Karpas-422 (cell line): ENCODE data around the gene ACP7. TPM values are rescaled to one million over a fixed set of nuclear protein-coding genes. Genes with fewer than 3 reads are reported as not detected.
"Not testable (repeated sequence)": the region's sequence is repeated elsewhere in the genome, so short reads cannot be mapped to it uniquely, and the experiment has no call there.

Experiments
- DNase-seq: peaks from one replicate; pipeline ENCODE4 v3.0.0-alpha.2; 2015
- H2AFZ ChIP-seq: fragments of 200-600 bp; sonication (generic); 2 replicates; pipeline ENCODE4 v1.6.1; 2014; ENCODE audit warnings: antibody characterized with exemption, low read length, mixed read lengths
- H3K27ac ChIP-seq: fragments of 200-600 bp; sonication (generic); 2 replicates; pipeline ENCODE4 v1.5.1; 2014; ENCODE audit warnings: mild to moderate bottlenecking, low read length, moderate library complexity
- H3K27me3 ChIP-seq: fragments of 200-600 bp; sonication (generic); 2 replicates; pipeline ENCODE4 v1.6.1; 2014; ENCODE audit warnings: low read length, mixed read lengths
- H3K36me3 ChIP-seq: fragments of 200-600 bp; sonication (generic); 2 replicates; pipeline ENCODE4 v1.6.1; 2014; ENCODE audit warnings: low read length, mixed read lengths; ENCODE audit not compliant: insufficient read depth
- H3K4me1 ChIP-seq: fragments of 200-600 bp; sonication (generic); 2 replicates; pipeline ENCODE4 v1.6.1; 2014; ENCODE audit warnings: mild to moderate bottlenecking, low read length, mixed read lengths
- H3K4me2 ChIP-seq: fragments of 200-600 bp; sonication (generic); 2 replicates; pipeline ENCODE4 v1.6.1; 2014; ENCODE audit warnings: low read length, low read depth, mild to moderate bottlenecking; ENCODE audit not compliant: poor library complexity, severe bottlenecking
- H3K4me3 ChIP-seq: fragments of 200-600 bp; sonication (generic); 2 replicates; pipeline ENCODE4 v1.5.1; 2014; ENCODE audit warnings: mild to moderate bottlenecking, antibody characterized with exemption, low read length, mixed read lengths
- H3K79me2 ChIP-seq: fragments of 200-600 bp; sonication (generic); 2 replicates; pipeline ENCODE4 v1.6.1; 2014; ENCODE audit warnings: mild to moderate bottlenecking, low read length, mixed read lengths
- H3K9ac ChIP-seq: fragments of 200-600 bp; sonication (generic); 2 replicates; pipeline ENCODE4 v1.6.0; 2014; ENCODE audit warnings: low read length
- H3K9me2 ChIP-seq: fragments of 200-600 bp; sonication (generic), shearing (Covaris generic); replicated peaks from 2 replicates; pipeline ENCODE4 v1.6.0; 2014; ENCODE audit warnings: mild to moderate bottlenecking, low read length, moderate library complexity; ENCODE audit not compliant: insufficient read depth
- H3K9me3 ChIP-seq: fragments of 300-700, 200-600 bp; sonication (generic); 2 replicates; pipeline ENCODE4 v1.6.1; 2014; ENCODE audit warnings: low read length, mixed read lengths
- H4K20me1 ChIP-seq: fragments of 200-600 bp; sonication (generic); 2 replicates; pipeline ENCODE4 v1.6.1; 2014; ENCODE audit warnings: mild to moderate bottlenecking, antibody characterized with exemption, low read length, low read depth; ENCODE audit not compliant: insufficient read depth
- total RNA-seq: library from RNA; depleted of rRNA; stranded (reverse); fragments of >200 nt; shearing (Covaris generic); gene quantifications from 2 replicates; pipeline ENCODE4 v1.2.3, GENCODE V29; 2014; ENCODE audit warnings: low replicate concordance

Gene ACP7
- total RNA-seq, 1 experiment from 2014 or later, result not detected

DNA sequence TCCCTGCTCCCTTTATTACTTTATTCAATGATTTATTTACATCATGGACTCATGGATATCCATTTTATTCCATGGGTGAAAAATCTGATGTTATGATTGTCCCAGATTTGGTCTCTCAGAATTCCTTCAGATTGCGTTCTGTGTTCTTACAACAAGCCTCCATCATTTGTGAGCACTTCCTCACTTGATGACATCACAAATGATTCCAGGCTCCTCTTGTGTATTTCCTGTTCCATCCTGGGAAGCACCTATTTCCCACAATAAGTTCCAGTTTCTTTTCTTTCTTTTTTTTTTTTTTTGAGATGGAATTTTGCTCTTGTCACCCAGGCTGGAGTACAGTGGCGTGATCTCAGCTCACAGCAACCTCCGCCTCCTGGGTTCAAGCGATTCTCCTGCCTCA, 6.7 kb downstream of the ACP7 start:
- Histone ChIP-seq H3K9ac (no peak overlapping the region), H3K36me3 (no peaks in the 10 kb centered on the region), H3K4me2 (no peak overlapping the region), H3K4me3 (no peak overlapping the region), H3K4me1 (no peaks in the 10 kb centered on the region), H3K9me3 (no peaks in the 10 kb centered on the region), H3K27me3 (no peaks in the 10 kb centered on the region), H3K79me2 (no peaks in the 10 kb centered on the region), H4K20me1 (no peaks in the 10 kb centered on the region), H3K27ac (no peak overlapping the region), H3K9me2 (no peaks in the 10 kb centered on the region), H2AFZ (no peak overlapping the region)
- DNase-seq, result no peak

DNA sequence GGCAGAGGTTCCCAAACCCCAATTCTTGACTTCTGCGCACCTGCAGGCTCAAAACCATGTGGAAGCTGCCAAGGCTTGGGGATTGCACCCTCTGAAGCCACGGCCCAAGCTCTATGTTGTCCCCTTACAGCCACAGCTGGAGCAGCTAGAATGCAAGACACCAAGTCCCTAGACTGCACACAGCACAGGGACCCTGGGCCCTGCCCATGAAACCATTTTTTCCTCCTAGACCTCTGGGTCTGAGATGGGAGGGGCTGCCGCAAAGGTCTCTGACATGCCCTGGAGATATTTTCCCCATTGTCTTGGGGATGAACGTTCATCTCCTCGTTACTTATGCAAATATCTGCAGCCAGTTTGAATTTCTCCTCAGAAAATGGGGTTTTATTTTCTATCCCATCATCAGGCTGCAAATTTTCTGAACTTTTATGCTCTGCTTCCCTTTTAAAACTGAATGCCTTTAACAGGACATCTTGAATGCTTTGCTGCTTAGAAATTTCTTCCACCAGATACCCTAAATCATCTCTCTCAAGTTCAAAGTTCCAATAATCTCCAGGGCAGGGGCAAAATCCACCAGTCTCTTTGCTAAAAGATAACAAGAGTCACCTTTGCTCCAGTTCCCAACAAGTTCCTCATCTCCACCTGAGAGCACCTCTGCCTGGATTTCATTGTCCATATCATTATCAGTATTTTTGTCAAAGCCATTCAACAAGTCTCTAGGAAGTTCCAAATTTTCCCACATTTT, 11.8 kb downstream of the ACP7 start:
- not testable (repeated sequence) for H3K27ac ChIP-seq, H4K20me1 ChIP-seq, H3K4me2 ChIP-seq, H3K79me2 ChIP-seq, H3K36me3 ChIP-seq, H3K9me2 ChIP-seq, H3K4me1 ChIP-seq, H3K27me3 ChIP-seq, H3K9me3 ChIP-seq, H3K9ac ChIP-seq, DNase-seq, H3K4me3 ChIP-seq, H2AFZ ChIP-seq

DNA sequence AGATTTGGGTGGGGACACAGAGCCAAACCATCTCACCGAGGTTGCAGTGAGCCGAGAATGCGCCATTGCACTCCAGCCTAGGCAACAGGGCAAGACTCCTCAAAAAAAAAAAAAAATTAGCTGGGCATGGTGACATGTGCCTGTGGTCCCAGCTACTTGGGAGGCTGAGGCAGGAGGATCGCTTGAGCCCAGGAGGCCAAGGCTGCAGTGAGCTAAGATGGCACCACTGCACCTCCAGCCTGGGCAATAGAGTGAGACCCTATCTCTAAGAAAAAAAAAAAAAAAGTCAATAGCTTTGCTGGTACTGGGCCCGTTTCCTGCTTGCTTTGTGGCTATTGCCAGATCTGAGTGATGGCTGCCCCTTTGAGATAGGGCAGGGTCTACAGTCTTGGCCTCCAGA, 13.1 kb downstream of the ACP7 start:
- Histone ChIP-seq H2AFZ (no peak overlapping the region), H3K27me3 (no peaks in the 10 kb centered on the region), H3K4me3 (no peak overlapping the region), H3K9me2 (no peaks in the 10 kb centered on the region), H3K9ac (no peak overlapping the region), H3K4me1 (no peaks in the 10 kb centered on the region), H3K36me3 (no peaks in the 10 kb centered on the region), H3K79me2 (no peaks in the 10 kb centered on the region), H4K20me1 (no peaks in the 10 kb centered on the region), H3K9me3 (no peaks in the 10 kb centered on the region), H3K27ac (no peak overlapping the region), H3K4me2 (no peak overlapping the region)
- no peak for DNase-seq

DNA sequence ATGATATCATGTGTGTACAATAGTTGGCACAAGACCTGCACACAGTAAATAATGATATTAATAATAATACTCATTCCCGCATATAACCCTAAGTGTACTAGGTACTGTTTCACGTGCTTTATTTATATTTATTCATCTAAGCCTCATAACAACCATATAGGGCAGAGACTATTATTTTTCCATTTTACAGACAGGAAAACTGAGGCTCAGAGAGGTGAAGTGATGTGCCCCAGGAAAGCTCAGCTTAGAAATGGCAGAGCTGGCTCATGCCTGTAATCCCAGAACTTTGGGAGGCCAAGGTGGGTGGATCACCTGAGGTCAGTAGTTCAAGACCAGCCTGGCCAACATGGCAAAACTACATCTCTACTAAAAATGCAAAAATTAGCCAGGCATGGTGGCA, 13.6 kb downstream of the ACP7 start:
- no peaks in the 10 kb centered on the region for H3K9me3 ChIP-seq
- H3K9ac ChIP-seq, result no peak overlapping the region
- H3K4me3 ChIP-seq, result no peak overlapping the region
- H3K9me2 ChIP-seq, result no peaks in the 10 kb centered on the region
- no peaks in the 10 kb centered on the region for H3K27me3 ChIP-seq
- H4K20me1 ChIP-seq, result no peaks in the 10 kb centered on the region
- no peaks in the 10 kb centered on the region for H3K4me1 ChIP-seq
- H3K27ac ChIP-seq, result no peak overlapping the region
- no peaks in the 10 kb centered on the region for H3K36me3 ChIP-seq
- DNase-seq, result no peak
- H3K4me2 ChIP-seq, result no peak overlapping the region
- no peak overlapping the region for H2AFZ ChIP-seq
- H3K79me2 ChIP-seq, result no peaks in the 10 kb centered on the region

DNA sequence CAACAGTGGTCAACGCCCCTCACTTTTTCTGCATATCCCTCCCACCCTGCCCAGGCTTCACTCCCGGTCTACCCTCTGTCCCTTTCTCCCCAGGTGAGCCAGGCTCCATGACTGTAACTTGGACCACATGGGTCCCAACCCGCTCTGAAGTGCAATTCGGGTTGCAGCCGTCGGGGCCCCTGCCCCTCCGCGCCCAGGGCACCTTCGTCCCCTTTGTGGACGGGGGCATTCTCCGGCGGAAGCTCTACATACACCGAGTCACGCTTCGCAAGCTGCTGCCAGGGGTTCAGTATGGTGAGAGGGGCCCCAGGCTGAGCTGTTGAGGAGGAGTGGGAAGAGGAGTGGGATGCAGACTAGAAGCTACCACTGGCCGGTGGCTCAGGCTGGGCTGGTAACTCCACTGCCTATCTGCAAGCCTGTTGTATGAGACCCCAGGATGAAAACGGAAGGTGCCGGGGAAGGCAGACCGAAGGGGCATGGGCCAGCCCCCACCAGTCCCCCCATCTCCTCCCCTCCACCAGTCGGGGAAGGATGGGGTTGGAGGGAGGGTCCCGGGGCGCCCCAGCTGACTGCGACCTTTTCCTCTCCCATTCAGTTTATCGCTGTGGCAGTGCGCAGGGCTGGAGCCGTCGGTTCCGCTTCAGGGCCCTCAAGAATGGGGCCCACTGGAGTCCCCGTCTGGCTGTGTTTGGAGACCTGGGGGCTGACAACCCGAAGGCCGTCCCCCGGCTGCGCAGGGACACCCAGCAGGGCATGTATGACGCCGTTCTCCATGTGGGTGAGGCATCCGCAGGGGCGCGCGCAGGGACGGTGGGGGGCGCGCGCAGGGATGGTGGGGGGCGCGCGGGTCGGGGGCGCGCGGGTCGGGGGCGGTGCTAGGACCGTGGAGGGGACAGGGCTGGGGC, 14.4 kb downstream of the ACP7 start:
- H4K20me1 ChIP-seq, result no peaks in the 10 kb centered on the region
- no peak overlapping the region for H2AFZ ChIP-seq
- no peaks in the 10 kb centered on the region for H3K9me3 ChIP-seq
- no peaks in the 10 kb centered on the region for H3K79me2 ChIP-seq
- no peaks in the 10 kb centered on the region for H3K36me3 ChIP-seq
- H3K4me3 ChIP-seq, result no peak overlapping the region
- H3K4me2 ChIP-seq, result no peak overlapping the region
- H3K27me3 ChIP-seq, result no peaks in the 10 kb centered on the region
- no peaks in the 10 kb centered on the region for H3K4me1 ChIP-seq
- DNase-seq, result no peak
- no peaks in the 10 kb centered on the region for H3K9me2 ChIP-seq
- H3K9ac ChIP-seq, result no peak overlapping the region
- no peak overlapping the region for H3K27ac ChIP-seq

DNA sequence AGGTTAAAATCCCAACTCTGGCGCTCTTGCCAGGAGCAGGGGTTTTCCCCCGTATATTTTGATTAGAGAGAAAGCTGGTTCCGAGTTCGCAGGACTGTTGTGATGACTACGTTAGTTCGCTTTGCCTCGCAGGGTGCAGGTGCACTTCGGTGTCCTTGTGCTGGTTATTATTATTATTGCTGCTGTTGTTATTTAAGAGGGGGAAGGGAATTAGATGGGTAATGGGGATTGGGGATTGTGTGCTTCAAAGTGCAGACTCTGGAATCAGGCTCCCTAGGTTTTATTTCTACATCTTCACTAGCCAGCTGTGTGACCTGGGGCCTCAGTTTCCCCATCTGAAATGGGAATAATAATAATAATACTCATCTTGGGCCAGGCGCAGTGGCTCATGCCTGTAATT, 15.2 kb downstream of the ACP7 start:
- H3K4me2 ChIP-seq, result no peak overlapping the region
- no peaks in the 10 kb centered on the region for H3K9me2 ChIP-seq
- H2AFZ ChIP-seq, result no peak overlapping the region
- no peak overlapping the region for H3K27ac ChIP-seq
- H3K36me3 ChIP-seq, result no peaks in the 10 kb centered on the region
- H3K4me3 ChIP-seq, result no peak overlapping the region
- no peaks in the 10 kb centered on the region for H3K79me2 ChIP-seq
- H3K4me1 ChIP-seq, result no peaks in the 10 kb centered on the region
- no peaks in the 10 kb centered on the region for H3K9me3 ChIP-seq
- no peak overlapping the region for H3K9ac ChIP-seq
- no peak for DNase-seq
- H3K27me3 ChIP-seq, result no peaks in the 10 kb centered on the region
- no peaks in the 10 kb centered on the region for H4K20me1 ChIP-seq

DNA sequence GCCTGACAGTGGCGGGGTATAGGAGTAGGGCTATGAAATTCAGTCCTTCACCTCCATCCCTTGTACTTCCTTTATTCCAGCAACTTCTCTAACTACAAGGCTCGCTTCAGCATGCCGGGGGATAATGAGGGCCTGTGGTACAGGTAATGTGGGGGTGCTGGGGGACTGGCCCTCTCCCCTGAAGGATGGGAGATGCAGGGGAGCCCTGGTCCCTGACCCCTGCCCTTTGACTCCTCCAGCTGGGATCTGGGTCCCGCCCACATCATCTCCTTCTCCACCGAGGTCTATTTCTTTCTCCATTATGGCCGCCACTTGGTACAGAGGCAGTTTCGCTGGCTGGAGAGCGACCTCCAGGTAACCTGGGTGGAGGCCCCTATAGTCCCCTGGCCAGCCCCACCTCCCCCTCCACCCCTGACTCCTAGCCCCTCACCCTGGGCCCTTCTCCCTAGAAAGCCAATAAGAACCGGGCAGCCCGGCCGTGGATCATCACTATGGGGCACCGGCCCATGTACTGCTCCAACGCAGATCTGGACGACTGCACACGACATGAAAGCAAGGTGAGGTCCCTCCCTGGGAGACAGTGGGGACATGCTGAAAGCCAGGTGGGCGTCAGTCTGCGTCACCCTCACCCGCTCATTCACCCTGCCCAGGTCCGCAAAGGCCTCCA, 16.5 kb downstream of the ACP7 start:
- no peak for DNase-seq
- Histone ChIP-seq H3K4me2 (no peak overlapping the region), H3K9me2 (no peaks in the 10 kb centered on the region), H3K27ac (no peak overlapping the region), H3K9me3 (no peaks in the 10 kb centered on the region), H2AFZ (no peak overlapping the region), H3K9ac (no peak overlapping the region), H3K4me3 (no peak overlapping the region), H3K36me3 (no peaks in the 10 kb centered on the region), H4K20me1 (no peaks in the 10 kb centered on the region), H3K27me3 (no peaks in the 10 kb centered on the region), H3K4me1 (no peaks in the 10 kb centered on the region), H3K79me2 (no peaks in the 10 kb centered on the region)

DNA sequence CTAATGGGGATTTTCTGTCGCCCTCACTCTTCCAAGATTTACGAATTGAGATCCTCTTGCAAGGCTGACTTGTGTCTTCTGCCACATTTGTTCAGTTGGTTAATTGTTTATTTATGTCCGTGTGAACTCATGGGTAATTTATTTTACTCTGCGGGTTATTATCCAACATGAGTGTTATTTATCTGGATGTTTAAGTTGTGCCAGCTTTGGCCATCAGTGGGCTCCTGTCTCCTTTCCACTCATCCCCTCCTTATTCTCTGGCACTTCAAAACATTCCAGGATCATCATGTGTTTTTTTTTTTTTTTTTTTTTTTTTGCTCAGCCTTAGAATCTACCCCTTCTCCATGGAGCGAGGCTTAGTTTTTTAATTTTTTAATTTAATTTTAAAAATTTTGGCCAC, 19.0 kb downstream of the ACP7 start:
- H2AFZ ChIP-seq, result no peak overlapping the region
- H4K20me1 ChIP-seq, result no peaks in the 10 kb centered on the region
- H3K36me3 ChIP-seq, result no peaks in the 10 kb centered on the region
- H3K27ac ChIP-seq, result no peak overlapping the region
- H3K27me3 ChIP-seq, result no peaks in the 10 kb centered on the region
- no peak overlapping the region for H3K4me3 ChIP-seq
- no peak overlapping the region for H3K9ac ChIP-seq
- no peaks in the 10 kb centered on the region for H3K9me2 ChIP-seq
- no peak overlapping the region for H3K4me2 ChIP-seq
- no peaks in the 10 kb centered on the region for H3K9me3 ChIP-seq
- DNase-seq, result no peak
- H3K4me1 ChIP-seq, result no peaks in the 10 kb centered on the region
- no peaks in the 10 kb centered on the region for H3K79me2 ChIP-seq
